Upper lobe of left lung (tissue), 4 donors: Measurements from ENCODE around the gene APMAP.

ENCODE experiments used
- CTCF ChIP-seq, 6 experiments: fragments of 450-650 bp in 4 of 6; fragments of 200-600 bp in 2 of 6; sonication (generic) in 2 of 6; IDR thresholded peaks; one replicate each; pipeline ENCODE4 v1.5.1; 2016 to 2019; ENCODE audit warnings: antibody characterized with exemption in 6 of 6
- EP300 ChIP-seq, 4 donors: sonication (generic); formaldehyde crosslinking; IDR thresholded peaks; one replicate each; pipeline ENCODE4 v1.5.1; 2017; ENCODE audit warnings: antibody characterized with exemption in 4 of 4, control low read depth in 2 of 4
- POLR2A ChIP-seq, 4 donors: fragments of 450-650 bp; IDR thresholded peaks; one replicate each; pipeline ENCODE4 v1.5.1; 2016 to 2017; ENCODE audit warnings: antibody characterized with exemption in 4 of 4, mild to moderate bottlenecking in 2 of 4

GRCh38 chr20:24935140-24935539 lies 57.4 kb downstream of the APMAP start:
- TF ChIP-seq CTCF (IDR thresholded peaks at IDR 0.05) = no peak
- no peak for TF ChIP-seq EP300 (IDR thresholded peaks at IDR 0.05)
- no peak for TF ChIP-seq POLR2A (IDR thresholded peaks at IDR 0.05)
